Psoas muscle (tissue), 8 donors: ENCODE data around the gene XDH. TPM values are rescaled to one million over a fixed set of nuclear protein-coding genes. Genes with fewer than 3 reads are reported as not detected.

Experiments used
- ATAC-seq, 4 donors: fragments of 200-7000 bp; cut with Tn5 transposase; one replicate each; pipeline ENCODE4 v1.9.1; 2020; ENCODE audit warnings: moderate library complexity in 3 of 4, mild to moderate bottlenecking in 2 of 4
- DNase-seq, 2 donors: peaks; one replicate each; pipeline ENCODE4 v3.0.0-alpha.2; 2020
- H3K27ac ChIP-seq: fragments of 200-600 bp; one replicate; pipeline ENCODE4 v1.8.0; 2022
- H3K27me3 ChIP-seq, 3 donors: fragments of 200-600 bp in 1 of 3; one replicate each; pipeline versions ENCODE4 v1.6.1 to v1.8.0; 2013 to 2022; ENCODE audit warnings: low read length in 2 of 3, mild to moderate bottlenecking in 2 of 3, moderate library complexity in 1 of 3; ENCODE audit not compliant: insufficient read depth in 3 of 3
- H3K36me3 ChIP-seq, 2 donors: fragments of 200-600 bp in 1 of 2; one replicate each; pipeline versions ENCODE4 v1.6.1 to v1.8.0; 2013 to 2022; ENCODE audit warnings: low read depth in 1 of 2, mild to moderate bottlenecking in 1 of 2, moderate library complexity in 1 of 2; ENCODE audit not compliant: insufficient read depth in 1 of 2
- H3K4me1 ChIP-seq: fragments of 200-600 bp; one replicate; pipeline ENCODE4 v1.8.0; 2022
- H3K4me3 ChIP-seq: fragments of 200-600 bp; one replicate; pipeline ENCODE4 v1.8.0; 2022; ENCODE audit warnings: mild to moderate bottlenecking
- H3K9me3 ChIP-seq: fragments of 200-600 bp; one replicate; pipeline ENCODE4 v1.8.0; 2022
- WGBS, 3 donors: extraction: QIAGEN DNeasy Blood & Tissue Kit; methylation state at CpG; one replicate each; pipeline versions ENCODE4 v1.1.6 to v1.1.7; 2013; 5-methylcytosine and 5-hydroxymethylcytosine counted together
- intact Hi-C, 2 donors: fragments of 100-400 bp; cut with DNase I; formaldehyde crosslinking; loops; one replicate each; pipeline versions ENCODE4 v1.11.0 to v1.14.2; 2022
- polyA plus RNA-seq, 3 donors: library from polyadenylated mRNA; stranded (reverse); fragments of 200-250 nt; gene quantifications; one replicate each; pipeline ENCODE4 v1.2.3, GENCODE V29; 2013
- total RNA-seq, 4 donors: library from RNA; stranded (reverse); fragmentation: NEBNext Ultra II Directional in 2 of 4; extraction: Animal tissue kit (Norgen Biotek cat#: 25700) in 2 of 4; gene quantifications; one replicate each; pipeline versions ENCODE4 v1.2.1 to v1.2.4, GENCODE V29; 2021 to 2023
- TF ChIP-seq, protein P1 (sequence below): fragments of 200-600 bp; IDR thresholded peaks from one replicate; pipeline ENCODE4 v1.8.0; 2022; ENCODE audit warnings: antibody characterized with exemption
- donor health status: healthy with polysubstance abuse.
- donor health status: DM: no; HTN: no; CAD: no; lungs with moderate emphysema.
- donor health status: Bipolar disorder and iron deficiency.
- donor health status: healthy.
- donor health status: DM: yes; HTN: yes; CAD: no.
- donor health status: DM: no; HTN: no; CAD: no.
- donor health status: DM: no; HTN: no; CAD: no.
- donor health status: DM: yes; HTN: yes; CAD: no.

XDH gene
- total and polyA plus RNA-seq, 7 donors = 0.03 to 1.5 (median 0.09) TPM; not detected in 1

- Histone ChIP-seq H3K27me3 (peaks cover 0 to 2% (median 0%) of the 10 kb centered on the region in 3 donors), H3K4me1 (peaks cover 5% of the 10 kb centered on the region), H3K9me3 (no peaks in the 10 kb centered on the region), H3K27ac (no peak overlapping the region), H3K4me3 (no peak overlapping the region), H3K36me3 (no peaks in the 10 kb centered on the region)
- DNase-seq = no peak
- WGBS, 3 donors = 69 to 86% (median 79%) methylated on average over 5 of the region's 5 CpGs
- TF ChIP-seq, protein P1, sequence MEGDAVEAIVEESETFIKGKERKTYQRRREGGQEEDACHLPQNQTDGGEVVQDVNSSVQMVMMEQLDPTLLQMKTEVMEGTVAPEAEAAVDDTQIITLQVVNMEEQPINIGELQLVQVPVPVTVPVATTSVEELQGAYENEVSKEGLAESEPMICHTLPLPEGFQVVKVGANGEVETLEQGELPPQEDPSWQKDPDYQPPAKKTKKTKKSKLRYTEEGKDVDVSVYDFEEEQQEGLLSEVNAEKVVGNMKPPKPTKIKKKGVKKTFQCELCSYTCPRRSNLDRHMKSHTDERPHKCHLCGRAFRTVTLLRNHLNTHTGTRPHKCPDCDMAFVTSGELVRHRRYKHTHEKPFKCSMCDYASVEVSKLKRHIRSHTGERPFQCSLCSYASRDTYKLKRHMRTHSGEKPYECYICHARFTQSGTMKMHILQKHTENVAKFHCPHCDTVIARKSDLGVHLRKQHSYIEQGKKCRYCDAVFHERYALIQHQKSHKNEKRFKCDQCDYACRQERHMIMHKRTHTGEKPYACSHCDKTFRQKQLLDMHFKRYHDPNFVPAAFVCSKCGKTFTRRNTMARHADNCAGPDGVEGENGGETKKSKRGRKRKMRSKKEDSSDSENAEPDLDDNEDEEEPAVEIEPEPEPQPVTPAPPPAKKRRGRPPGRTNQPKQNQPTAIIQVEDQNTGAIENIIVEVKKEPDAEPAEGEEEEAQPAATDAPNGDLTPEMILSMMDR = no peak
- intact Hi-C loops = loop anchor here (2.0 to 10.0 kb wide), 4 partner anchors 97 to 1131 kb away; no protein-coding TSS in a partner anchor
- no peak for ATAC-seq
Observed at GRCh38 chr2:31335921-31336585, 78.5 kb downstream of the XDH start.

DNA sequence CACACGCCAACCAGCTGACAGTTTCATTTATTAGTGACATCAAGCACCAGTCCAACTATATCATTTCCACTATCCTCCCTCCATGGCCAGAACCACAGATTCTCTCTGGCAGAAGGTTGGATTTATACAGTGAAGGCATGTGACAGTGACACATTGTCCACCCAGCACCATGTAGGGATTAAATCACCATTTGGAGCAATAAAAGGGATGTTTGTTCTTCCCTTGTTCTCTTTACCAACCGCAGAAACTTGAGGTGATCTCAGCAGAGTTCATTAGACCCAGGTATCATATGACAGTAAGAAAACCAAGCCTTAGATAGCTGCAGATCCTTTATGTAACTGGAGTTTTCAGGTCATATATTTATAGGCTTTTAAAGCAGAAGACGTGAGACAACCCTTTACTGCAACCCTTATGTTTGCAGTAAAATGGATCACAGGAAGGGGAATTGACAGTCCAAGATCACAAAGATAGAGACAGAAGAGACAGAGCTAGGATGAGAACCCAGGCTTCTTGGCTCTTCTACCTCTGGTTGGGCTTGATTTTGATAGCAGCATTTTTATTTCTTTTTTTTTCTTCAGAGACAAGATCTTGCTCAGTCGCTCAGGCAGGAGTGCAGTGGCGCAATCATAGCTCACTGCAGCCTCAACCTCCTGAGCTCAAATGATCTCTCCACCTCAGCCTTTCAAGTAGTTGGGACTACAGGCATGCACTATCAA, 80.1 kb downstream of the XDH start:
- ATAC-seq (peak in 2 of 4 donors; percentile 31 to 70), DNase-seq (no peak)

DNA sequence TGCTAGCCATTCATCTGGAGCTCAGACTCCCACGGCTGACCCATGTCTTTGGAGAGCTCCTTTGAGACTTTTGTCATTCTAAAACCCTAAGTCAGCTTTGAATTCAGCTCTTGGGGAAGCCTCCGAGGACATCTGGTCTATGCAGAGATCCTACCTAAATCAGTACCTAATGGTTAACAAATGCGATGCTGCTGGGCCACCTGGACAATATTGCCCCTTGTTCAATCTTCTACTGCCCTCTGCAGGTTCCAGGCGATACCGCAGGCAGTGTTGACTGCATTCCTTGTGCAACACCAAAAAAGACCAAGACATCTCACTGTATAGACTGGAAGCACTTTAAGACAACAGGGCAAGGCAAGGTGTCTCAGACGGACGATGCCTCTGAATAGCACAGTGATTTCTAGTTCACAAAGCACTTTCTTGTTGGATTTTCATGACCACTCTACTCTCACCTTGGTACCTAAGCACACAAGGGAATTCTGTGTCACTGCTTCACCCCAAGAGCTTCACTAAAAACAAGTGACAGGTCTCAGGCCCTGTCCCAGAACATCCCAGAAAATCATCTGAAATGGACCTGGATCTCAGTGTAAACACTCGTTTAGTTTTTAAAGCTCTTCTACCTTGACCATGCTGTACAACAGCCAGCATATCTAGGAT, 80.9 kb downstream of the XDH start:
- Histone ChIP-seq H3K9me3 (no peaks in the 10 kb centered on the region), H3K27ac (peak overlapping the region; percentile 50), H3K4me3 (no peak overlapping the region), H3K4me1 (peaks cover 5% of the 10 kb centered on the region), H3K27me3 (no peaks in the 10 kb centered on the region), H3K36me3 (no peaks in the 10 kb centered on the region)
- TF ChIP-seq, protein P1 = peak; percentile 97
- ATAC-seq (peak; percentile 84 to 95 (median 92)), DNase-seq (peak; percentile 70 to 86)
- intact Hi-C loops = loop anchor here (2.0 to 10.0 kb wide), 5 partner anchors 96 to 1129 kb away; no protein-coding TSS in a partner anchor
- WGBS, 3 donors = 10 to 12% (median 10%) methylated on average over 8 of the region's 8 CpGs

More for the DNA sequence above, 80.1 kb downstream of the XDH start:
- Histone ChIP-seq H3K36me3 (no peaks in the 10 kb centered on the region), H3K9me3 (no peaks in the 10 kb centered on the region), H3K4me3 (no peak overlapping the region), H3K27ac (peak overlapping the region; percentile 50), H3K4me1 (peaks cover 5% of the 10 kb centered on the region), H3K27me3 (peaks cover 0 to 2% (median 0%) of the 10 kb centered on the region in 3 donors)
- TF ChIP-seq, protein P1 = no peak
- intact Hi-C loops = loop anchor here (2.0 to 10.0 kb wide), 4 partner anchors 97 to 1130 kb away; no protein-coding TSS in a partner anchor
- 44 to 57% (median 52%) methylated on average over 5 of the region's 5 CpGs for WGBS, 3 donors

DNA sequence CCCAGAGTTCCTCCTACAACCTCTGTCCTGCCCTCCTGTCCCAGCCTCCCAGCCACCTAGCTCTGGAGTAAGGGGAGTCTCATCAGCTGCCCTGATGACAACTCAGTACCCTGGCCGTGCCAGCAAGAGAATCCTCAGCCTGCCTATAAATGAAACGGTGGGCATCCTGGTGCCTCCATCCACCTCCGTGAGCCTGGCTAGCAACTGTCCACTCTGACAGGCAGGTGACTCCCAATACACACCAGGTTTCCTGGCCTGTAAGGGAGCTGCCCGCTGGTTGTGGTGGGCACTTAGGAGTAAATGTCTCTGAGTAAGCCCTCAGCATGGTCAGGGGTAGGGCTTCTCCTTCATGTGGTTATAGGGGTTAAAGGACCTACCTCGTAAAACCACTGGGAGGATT, 81.5 kb downstream of the XDH start:
- H3K27me3 ChIP-seq = no peaks in the 10 kb centered on the region
- peaks cover 5% of the 10 kb centered on the region for H3K4me1 ChIP-seq
- no peaks in the 10 kb centered on the region for H3K9me3 ChIP-seq
- no peak overlapping the region for H3K27ac ChIP-seq
- DNase-seq (no peak), ATAC-seq (peak in 1 of 4 donors; percentile 9)
- TF ChIP-seq, protein P1 = no peak
- no peak overlapping the region for H3K4me3 ChIP-seq
- H3K36me3 ChIP-seq = no peaks in the 10 kb centered on the region
- intact Hi-C loops = loop anchor here (2.0 to 10.0 kb wide), 3 partner anchors 96 to 1128 kb away; no protein-coding TSS in a partner anchor
- WGBS, 3 donors = 76 to 77% (median 76%) methylated on average over 5 of the region's 5 CpGs
